Endothelial cell of umbilical vein (primary cell): ENCODE results near the gene SELENOO. TPM values are rescaled to one million over a fixed set of nuclear protein-coding genes. Genes with fewer than 3 reads are reported as not detected.

Experiments
- BruUV-seq: library from RNA; stranded (reverse); fragments of 400-500 nt; replicated peaks from 2 replicates; lab custom pipeline; 2021; lab: Mats Ljungman, UMichigan
- CTCF ChIA-PET: fragments of 300-600, 350-600 bp; sonication (Branson Sonifier 250); formaldehyde crosslinking; loops from one replicate; lab custom pipeline; 2021; ENCODE audit warnings: antibody characterized with exemption, inconsistent platforms; lab: Charles Lee
- POLR2A ChIA-PET: fragments of 300-600, 350-600 bp; sonication (Branson Sonifier 250); formaldehyde crosslinking; loops from one replicate; lab custom pipeline; 2021; ENCODE audit warnings: antibody characterized with exemption, inconsistent platforms; lab: Charles Lee
- DNase-seq: peaks from one replicate; pipeline ENCODE4 v3.0.0-alpha.2; 2011; ENCODE audit warnings: low read depth, low spot score
- FAIRE-seq: peaks from 2 replicates; lab custom pipeline; 2011; peaks lifted over from hg19 to GRCh38; lab: Jason Lieb, UNC
- H2AFZ ChIP-seq: 2 replicates; pipeline ENCODE4 v1.6.0; 2012; ENCODE audit warnings: low read depth, low read length, control low read depth, inconsistent platforms
- H3K27ac ChIP-seq: 2 replicates; pipeline ENCODE4 v1.5.1; 2011; ENCODE audit warnings: low read depth, mild to moderate bottlenecking, control low read depth, low read length, moderate library complexity; ENCODE audit not compliant: insufficient read depth
- H3K27me3 ChIP-seq, 2 experiments: 2 replicates each; pipeline versions ENCODE4 v1.6.0 to v1.6.1; 2011; ENCODE audit warnings: low read length in 2 of 2, mixed read lengths in 1 of 2; ENCODE audit not compliant: control insufficient read depth in 2 of 2, insufficient read depth in 2 of 2
- H3K36me3 ChIP-seq, 2 experiments: 2 replicates in 1 of 2; 3 replicates in 1 of 2; pipeline ENCODE4 v1.5.1; 2011; ENCODE audit warnings: low read length in 2 of 2, mild to moderate bottlenecking in 1 of 2, moderate library complexity in 1 of 2; ENCODE audit not compliant: control insufficient read depth in 2 of 2, insufficient read depth in 2 of 2; ENCODE audit errors: extremely low read depth in 1 of 2
- H3K4me1 ChIP-seq: 3 replicates; pipeline ENCODE4 v1.5.1; 2011; ENCODE audit warnings: mild to moderate bottlenecking, low read length; ENCODE audit not compliant: control insufficient read depth, insufficient read depth; ENCODE audit errors: extremely low read depth
- H3K4me2 ChIP-seq: 2 replicates; pipeline ENCODE4 v1.6.1; 2011; ENCODE audit warnings: low read length, control low read depth, mixed read lengths; ENCODE audit not compliant: insufficient read depth
- H3K4me3 ChIP-seq, 3 experiments: fragments of 200-600 bp in 1 of 3; sonication (generic), shearing (Covaris generic) in 1 of 3; replicated peaks in 1 of 3; 2 replicates each; pipeline ENCODE4 v1.5.1; 2011 to 2016; ENCODE audit warnings: control low read depth in 3 of 3, low read length in 3 of 3, mild to moderate bottlenecking in 2 of 3, inconsistent platforms in 1 of 3, low read depth in 1 of 3, moderate library complexity in 1 of 3; ENCODE audit not compliant: insufficient read depth in 1 of 3
- H3K79me2 ChIP-seq: 2 replicates; pipeline ENCODE4 v1.6.0; 2012; ENCODE audit warnings: low read length, inconsistent platforms; ENCODE audit not compliant: control insufficient read depth, insufficient read depth
- H3K9ac ChIP-seq: replicated peaks from 2 replicates; pipeline ENCODE3; 2011; ENCODE audit warnings: low read length, control low read depth; ENCODE audit not compliant: insufficient read depth; ENCODE audit errors: extremely low read depth
- H3K9me1 ChIP-seq: replicated peaks from 3 replicates; pipeline ENCODE4 v1.6.0; 2011; ENCODE audit warnings: mild to moderate bottlenecking, low read length; ENCODE audit not compliant: control insufficient read depth, insufficient read depth; ENCODE audit errors: extremely low read depth
- H3K9me3 ChIP-seq: replicated peaks from 2 replicates; pipeline ENCODE4 v1.5.1; 2012; ENCODE audit warnings: low read length, inconsistent platforms; ENCODE audit not compliant: control insufficient read depth, insufficient read depth
- H4K20me1 ChIP-seq: replicated peaks from 2 replicates; pipeline ENCODE3; 2011; ENCODE audit warnings: mild to moderate bottlenecking, low read length; ENCODE audit not compliant: control insufficient read depth, insufficient read depth; ENCODE audit errors: extremely low read depth
- EZH2 ChIP-seq: IDR thresholded peaks from 2 replicates; pipeline ENCODE4 v1.6.1; 2012; ENCODE audit warnings: borderline replicate concordance, low read depth, mild to moderate bottlenecking, moderate library complexity, low read length, inconsistent platforms; ENCODE audit not compliant: severe bottlenecking
- FOS ChIP-seq: IDR thresholded peaks from 2 replicates; pipeline ENCODE4 v1.6.1; 2011; ENCODE audit warnings: mild to moderate bottlenecking, low read length, moderate library complexity, borderline replicate concordance; ENCODE audit not compliant: insufficient read depth
- GATA2 ChIP-seq: IDR thresholded peaks from 2 replicates; pipeline ENCODE4 v1.7.0; 2011; ENCODE audit warnings: low read depth, mild to moderate bottlenecking, moderate library complexity, mixed read lengths, low read length; ENCODE audit not compliant: insufficient read length, insufficient read depth
- JUN ChIP-seq: IDR thresholded peaks from 2 replicates; pipeline ENCODE4 v1.6.1; 2011; ENCODE audit warnings: borderline replicate concordance, low read depth; ENCODE audit not compliant: insufficient read length, insufficient read depth
- MYC ChIP-seq: IDR thresholded peaks from one replicate; pipeline ENCODE4 v1.6.1; 2011; ENCODE audit warnings: mild to moderate bottlenecking, low read depth, low read length
- POLR2A ChIP-seq: IDR thresholded peaks from 2 replicates; pipeline ENCODE4 v1.6.1; 2012; ENCODE audit warnings: low read depth, mild to moderate bottlenecking, control low read depth, low read length
- POLR2AphosphoS5 ChIP-seq: IDR thresholded peaks from 2 replicates; pipeline ENCODE4 v1.6.1; 2012; ENCODE audit warnings: low read depth, mild to moderate bottlenecking, control low read depth, low read length, moderate library complexity; ENCODE audit not compliant: insufficient read depth
- dilution Hi-C: fragments of 300-500 bp; cut with MboI; formaldehyde crosslinking; loops from one replicate; pipeline ENCODE4 v1.15.0; 2019; ENCODE audit warnings: low sequenced_read_pairs; ENCODE audit not compliant: extremely low pct_ligation_motif_present
- intact Hi-C: fragments of 100-400 bp; cut with micrococcal nuclease; formaldehyde crosslinking; loops from one replicate; pipeline ENCODE4 v1.10.0; 2022
- polyA plus RNA-seq, 4 experiments: library from polyadenylated mRNA; depleted of rRNA in 3 of 4; stranded (reverse) in 3 of 4; unstranded in 1 of 4; fragments of >200 nt; gene quantifications; 2 replicates each; pipeline versions ENCODE4 v1.2.1 to v1.2.3, GENCODE V29; 2011 to 2012; ENCODE audit warnings: missing spikeins in 1 of 4
- total RNA-seq: library from RNA; stranded (reverse); gene quantifications from 2 replicates; pipeline ENCODE4 v1.2.3, GENCODE V29; 2021
- TF ChIP-seq, protein P1 (sequence below): IDR thresholded peaks from 2 replicates; pipeline ENCODE4 v1.6.1; 2011; ENCODE audit not compliant: insufficient read depth, insufficient read length
- TF ChIP-seq, protein P2 (sequence below), 2 donors: IDR thresholded peaks; 1 replicate in 1 of 2; 2 replicates in 1 of 2; pipeline ENCODE4 v1.5.1; 2011; ENCODE audit warnings: low read length in 2 of 2, mild to moderate bottlenecking in 2 of 2, moderate library complexity in 2 of 2, control low read depth in 1 of 2, inconsistent platforms in 1 of 2, low read depth in 1 of 2; ENCODE audit not compliant: insufficient read depth in 1 of 2; ENCODE audit errors: extremely low read depth in 1 of 2

Gene SELENOO
- total and polyA plus RNA-seq, 2 donors (not counting 3 experiments of a cell fraction or from before 2014, with no cell fraction given) = 24.1 to 37.5 TPM

DNA sequence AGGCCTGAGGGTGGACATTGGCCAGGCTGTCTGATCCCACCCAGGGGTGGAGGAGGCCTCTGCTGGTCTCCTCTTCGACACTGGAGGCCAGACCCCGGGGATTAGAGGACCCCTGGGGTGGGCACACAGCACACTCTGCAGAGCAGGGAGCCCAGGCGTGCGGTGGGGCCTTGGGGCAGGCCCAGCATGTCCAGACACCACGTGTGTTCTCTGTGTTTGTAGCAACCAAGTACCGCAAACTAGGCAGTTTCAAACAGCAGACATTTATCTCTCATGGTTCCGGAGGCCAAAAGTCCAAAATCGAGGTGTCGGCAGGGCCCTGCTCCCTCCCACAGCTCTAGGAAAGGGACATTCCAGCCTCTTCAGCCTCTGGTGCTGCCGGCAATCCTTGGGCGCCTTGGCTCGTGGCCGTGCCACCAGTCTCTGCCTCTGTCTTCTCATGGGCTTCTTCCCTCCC lies 28.8 kb upstream of the SELENOO start:
- H3K9me3 ChIP-seq = no peaks in the 10 kb centered on the region
- FAIRE-seq = no peak
- H3K4me2 ChIP-seq = no peak overlapping the region
- no peak for DNase-seq
- no peak overlapping the region for H3K4me3 ChIP-seq
- no peak overlapping the region for H2AFZ ChIP-seq
- H3K4me1 ChIP-seq = peaks cover 4% of the 10 kb centered on the region
- no peak overlapping the region for H3K9ac ChIP-seq
- H4K20me1 ChIP-seq = no peaks in the 10 kb centered on the region
- no peaks in the 10 kb centered on the region for H3K27me3 ChIP-seq
- BruUV-seq = no TSS peak
- dilution Hi-C loops = no loop called here
- no peaks in the 10 kb centered on the region for H3K79me2 ChIP-seq
- TF ChIP-seq JUN (no peak), EZH2 (no peak), GATA2 (no peak), FOS (no peak), POLR2A (no peak), MYC (no peak), POLR2AphosphoS5 (no peak)
- TF ChIP-seq, protein P1, sequence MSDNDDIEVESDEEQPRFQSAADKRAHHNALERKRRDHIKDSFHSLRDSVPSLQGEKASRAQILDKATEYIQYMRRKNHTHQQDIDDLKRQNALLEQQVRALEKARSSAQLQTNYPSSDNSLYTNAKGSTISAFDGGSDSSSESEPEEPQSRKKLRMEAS = no peak
- TF ChIP-seq, protein P2, sequence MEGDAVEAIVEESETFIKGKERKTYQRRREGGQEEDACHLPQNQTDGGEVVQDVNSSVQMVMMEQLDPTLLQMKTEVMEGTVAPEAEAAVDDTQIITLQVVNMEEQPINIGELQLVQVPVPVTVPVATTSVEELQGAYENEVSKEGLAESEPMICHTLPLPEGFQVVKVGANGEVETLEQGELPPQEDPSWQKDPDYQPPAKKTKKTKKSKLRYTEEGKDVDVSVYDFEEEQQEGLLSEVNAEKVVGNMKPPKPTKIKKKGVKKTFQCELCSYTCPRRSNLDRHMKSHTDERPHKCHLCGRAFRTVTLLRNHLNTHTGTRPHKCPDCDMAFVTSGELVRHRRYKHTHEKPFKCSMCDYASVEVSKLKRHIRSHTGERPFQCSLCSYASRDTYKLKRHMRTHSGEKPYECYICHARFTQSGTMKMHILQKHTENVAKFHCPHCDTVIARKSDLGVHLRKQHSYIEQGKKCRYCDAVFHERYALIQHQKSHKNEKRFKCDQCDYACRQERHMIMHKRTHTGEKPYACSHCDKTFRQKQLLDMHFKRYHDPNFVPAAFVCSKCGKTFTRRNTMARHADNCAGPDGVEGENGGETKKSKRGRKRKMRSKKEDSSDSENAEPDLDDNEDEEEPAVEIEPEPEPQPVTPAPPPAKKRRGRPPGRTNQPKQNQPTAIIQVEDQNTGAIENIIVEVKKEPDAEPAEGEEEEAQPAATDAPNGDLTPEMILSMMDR (IDR thresholded peaks at IDR 0.05; ENCODE audit: extremely low read depth in 1 of 2, insufficient read depth in 1 of 2, low read depth in 1 of 2, low read length in 2 of 2) = no peak
- no peak overlapping the region for H3K27ac ChIP-seq
- intact Hi-C loops = no loop called here
- POLR2A ChIA-PET = no interaction called here
- CTCF ChIA-PET = no interaction called here
- H3K9me1 ChIP-seq = no peaks in the 10 kb centered on the region
- H3K36me3 ChIP-seq = no peaks in the 10 kb centered on the region
